ENCODE results near the gene PTPRN2.
"Not testable (repeated sequence)": the region's sequence is repeated elsewhere in the genome, so short reads cannot be mapped to it uniquely, and the experiment has no call there.

The PTPRN2 gene

GRCh38 chr7:157703131-157703530 lies 884.5 kb downstream of the PTPRN2 start:
- DNase-seq (ENCODE audit: low read depth in 2 of 2) = no peak

DNA sequence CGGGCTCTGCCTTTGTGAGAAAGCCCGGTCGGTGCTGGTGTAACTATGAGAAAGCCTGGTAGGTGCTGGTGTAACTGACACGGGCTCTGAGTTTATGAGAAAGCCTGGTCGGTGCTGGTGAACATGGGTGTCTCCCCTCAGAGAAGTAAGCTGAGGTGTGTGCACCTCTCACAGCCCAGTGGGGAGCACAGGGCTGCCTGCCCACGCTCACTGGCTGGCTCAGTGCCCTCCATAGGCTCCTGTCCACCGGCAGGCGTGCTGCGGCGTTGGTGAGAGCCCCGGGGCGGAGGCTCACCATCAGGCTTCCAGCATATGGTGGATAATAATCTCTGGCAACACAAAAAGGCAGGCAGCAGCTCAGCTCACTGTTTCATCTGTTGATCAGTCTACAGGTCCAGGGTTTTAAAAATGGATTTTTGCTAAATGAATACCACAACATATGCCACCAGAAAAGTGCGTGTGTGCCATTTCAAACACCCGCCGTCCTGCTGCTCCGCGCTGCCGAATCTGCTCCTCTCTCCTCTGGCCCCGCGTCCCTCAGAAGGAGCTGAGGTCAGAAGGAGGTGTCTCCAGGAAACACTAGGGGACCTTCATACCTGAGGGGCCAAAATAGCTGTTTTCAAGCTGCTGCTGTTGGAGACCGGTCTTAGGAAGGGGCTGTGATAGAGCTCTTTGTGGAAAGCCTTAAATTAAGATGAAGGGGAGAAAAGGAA lies 885.2 kb downstream of the PTPRN2 start:
- no peak for DNase-seq (ENCODE audit: low read depth in 2 of 2)

DNA sequence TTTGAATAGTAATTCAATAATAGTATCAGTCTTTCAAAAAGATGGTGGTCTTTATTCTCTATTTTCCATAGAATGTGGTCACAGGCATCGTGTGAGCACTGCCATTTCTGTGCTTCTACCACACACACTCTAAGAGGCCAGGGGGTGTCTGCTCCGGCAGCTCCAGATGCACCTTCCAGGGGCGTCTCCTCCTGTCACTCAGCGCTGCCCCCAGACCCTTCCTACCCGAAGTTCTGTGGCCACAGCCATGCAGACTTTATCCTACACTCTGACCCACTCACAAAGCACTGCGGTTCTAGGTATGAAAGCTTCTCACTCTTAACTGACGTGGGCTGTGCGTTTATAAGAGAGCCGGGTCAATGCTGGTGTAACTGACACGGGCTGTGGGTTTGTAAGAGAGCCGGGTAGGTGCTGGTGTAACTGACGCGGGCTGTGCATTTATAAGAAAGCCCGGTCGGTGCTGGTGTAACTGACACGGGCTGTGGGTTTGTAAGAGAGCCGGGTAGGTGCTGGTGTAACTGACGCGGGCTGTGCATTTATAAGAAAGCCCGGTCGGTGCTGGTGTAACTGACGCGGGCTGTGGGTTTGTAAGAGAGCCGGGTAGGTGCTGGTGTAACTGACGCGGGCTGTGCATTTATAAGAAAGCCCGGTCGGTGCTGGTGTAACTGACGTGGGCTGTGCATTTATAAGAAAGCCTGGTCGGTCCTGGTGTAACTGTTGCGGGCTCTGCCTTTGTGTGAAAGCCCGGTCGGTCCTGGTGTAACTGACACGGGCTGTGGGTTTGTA lies 886.0 kb downstream of the PTPRN2 start:
- DNase-seq (ENCODE audit: low read depth in 2 of 2) = not testable (repeated sequence)

- DNase-seq (ENCODE audit: low read depth in 2 of 2) = no peak
Observed at GRCh38 chr7:157700231-157701005, 887.2 kb downstream of the PTPRN2 start.

- no peak for DNase-seq (ENCODE audit: low read depth in 2 of 2)
Observed at GRCh38 chr7:157699357-157700013, 888.1 kb downstream of the PTPRN2 start.

DNA sequence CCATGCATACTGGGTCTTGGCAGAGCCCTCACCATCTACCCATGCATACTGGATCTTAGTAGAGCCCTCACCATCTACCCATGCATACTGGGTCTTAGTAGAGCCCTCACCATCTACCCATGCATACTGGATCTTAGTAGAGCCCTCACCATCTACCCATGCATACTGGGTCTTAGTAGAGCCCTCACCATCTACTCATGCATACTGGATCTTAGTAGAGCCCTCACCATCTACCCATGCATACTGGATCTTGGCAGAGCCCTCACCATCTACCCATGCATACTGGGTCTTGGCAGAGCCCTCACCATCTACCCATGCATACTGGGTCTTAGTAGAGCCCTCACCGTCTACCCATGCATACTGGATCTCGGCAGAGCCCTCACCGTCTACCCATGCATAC lies 890.3 kb downstream of the PTPRN2 start:
- DNase-seq (ENCODE audit: low read depth in 2 of 2) = not testable (repeated sequence)

GRCh38 chr7:157695609-157696008 lies 892.0 kb downstream of the PTPRN2 start:
- not testable (repeated sequence) for DNase-seq (ENCODE audit: low read depth in 2 of 2)

DNA sequence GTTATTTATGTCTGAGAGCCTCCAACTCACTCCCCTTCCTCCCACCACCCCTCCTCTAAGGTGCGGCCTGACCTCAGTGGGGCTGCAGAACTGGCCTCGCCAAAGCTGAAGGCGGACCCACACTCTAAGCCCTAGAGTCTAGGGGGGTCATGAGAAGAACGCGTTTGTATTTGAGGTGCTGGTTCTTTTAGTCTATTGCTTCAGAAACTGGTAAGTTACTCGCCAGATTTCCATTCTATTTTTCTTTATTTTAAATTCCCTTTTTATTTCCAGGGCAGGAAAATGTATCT lies 893.3 kb downstream of the PTPRN2 start:
- DNase-seq (ENCODE audit: low read depth in 2 of 2) = no peak

GRCh38 chr7:157693521-157694375 lies 893.9 kb downstream of the PTPRN2 start:
- DNase-seq (ENCODE audit: low read depth in 2 of 2) = no peak

DNA sequence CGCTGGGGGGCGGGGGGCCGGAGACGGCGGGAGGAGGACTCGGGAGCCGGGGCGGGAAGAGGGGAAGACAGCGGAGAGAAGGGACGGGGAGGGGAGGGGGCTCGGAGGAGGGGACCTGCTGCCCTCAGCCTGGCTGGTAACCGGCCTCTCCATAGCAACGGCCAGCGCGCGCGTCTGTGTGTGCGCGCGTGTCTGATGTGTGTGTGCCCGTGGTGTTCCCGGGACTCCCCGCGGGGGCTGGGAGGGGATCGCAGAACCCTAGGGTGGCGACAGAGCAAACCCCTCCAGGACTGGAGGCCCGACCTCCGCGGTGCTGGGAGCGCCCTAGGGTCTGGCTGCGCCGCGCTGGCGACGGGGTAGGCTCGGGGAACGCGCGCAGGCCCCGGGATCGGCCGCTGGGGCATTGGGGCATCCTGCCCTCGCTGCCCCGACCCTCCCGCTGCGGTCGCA lies 894.5 kb downstream of the PTPRN2 start:
- DNase-seq (ENCODE audit: low read depth in 2 of 2) = no peak

DNA sequence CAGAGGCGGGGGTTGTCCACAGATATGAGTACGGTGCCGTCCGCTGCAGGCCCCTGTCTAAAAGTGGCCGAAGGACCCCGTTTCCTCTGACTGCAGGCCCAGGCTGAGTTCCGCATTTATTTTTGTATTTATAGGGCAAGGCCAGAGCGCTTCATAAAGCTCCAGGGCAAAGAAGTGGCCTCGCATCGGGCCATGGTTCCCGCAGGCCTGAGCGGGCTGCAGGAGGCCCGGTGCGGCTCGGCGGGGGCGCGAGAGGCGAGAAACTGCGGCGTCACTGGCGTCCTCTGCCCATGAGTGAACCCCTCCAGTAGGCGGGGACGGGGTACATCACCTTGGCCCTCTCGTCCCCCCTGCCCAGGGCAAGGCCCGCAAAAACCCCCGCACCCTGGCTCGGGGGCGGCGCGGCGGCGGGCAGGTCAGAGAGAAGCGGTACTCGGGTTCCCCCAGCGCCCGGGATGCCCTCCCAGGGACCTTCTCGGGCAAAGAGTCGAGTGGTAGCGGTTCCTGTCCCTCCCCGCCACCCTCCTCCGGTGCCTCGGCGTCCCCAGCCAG lies 895.1 kb downstream of the PTPRN2 start:
- DNase-seq (ENCODE audit: low read depth in 2 of 2) = no peak

GRCh38 chr7:157691586-157692459 lies 895.8 kb downstream of the PTPRN2 start:
- no peak for DNase-seq (ENCODE audit: low read depth in 2 of 2)

DNA sequence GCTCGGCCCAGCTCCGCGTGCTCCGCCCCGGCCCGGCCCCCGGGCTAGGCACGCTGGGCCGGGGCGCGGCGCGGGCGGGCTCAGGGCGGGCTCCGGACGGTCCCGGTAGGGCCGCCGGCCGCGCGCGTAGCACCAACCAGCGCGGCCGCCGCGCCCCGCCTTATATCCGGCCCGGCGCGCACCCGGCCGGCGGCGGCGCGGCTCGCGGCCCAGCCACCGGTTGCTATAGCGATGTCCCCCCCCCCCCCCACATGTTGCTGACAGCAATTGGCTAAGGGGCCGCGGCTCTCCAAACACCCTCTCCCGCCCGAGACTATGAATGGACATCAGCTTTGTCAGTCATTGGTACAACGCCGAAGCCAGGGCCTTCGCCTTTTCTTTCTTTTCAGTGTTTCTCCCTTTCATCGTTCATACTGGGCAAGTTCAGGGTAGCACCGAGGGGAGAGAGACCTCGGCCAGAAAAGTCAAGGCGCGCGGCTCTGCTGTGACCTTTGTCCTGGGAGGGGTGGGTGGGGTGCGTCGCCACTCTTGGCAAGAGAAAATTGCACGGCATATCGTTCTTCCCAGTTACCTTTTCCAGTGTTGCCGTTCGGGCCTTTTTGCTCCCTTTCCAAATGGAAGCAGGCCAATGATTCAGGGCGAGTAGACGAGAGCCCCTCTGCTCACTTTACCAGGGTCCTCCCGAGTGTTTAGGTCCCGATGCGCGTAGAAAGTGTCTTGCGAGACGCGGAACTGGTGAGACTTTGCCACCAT lies 896.6 kb downstream of the PTPRN2 start:
- DNase-seq (ENCODE audit: low read depth in 2 of 2) = no peak

GRCh38 chr7:157690058-157690832 lies 897.4 kb downstream of the PTPRN2 start:
- DNase-seq (ENCODE audit: low read depth in 2 of 2) = no peak

- DNase-seq (ENCODE audit: low read depth in 2 of 2) = no peak
Observed at GRCh38 chr7:157689269-157690057, 898.2 kb downstream of the PTPRN2 start.

DNA sequence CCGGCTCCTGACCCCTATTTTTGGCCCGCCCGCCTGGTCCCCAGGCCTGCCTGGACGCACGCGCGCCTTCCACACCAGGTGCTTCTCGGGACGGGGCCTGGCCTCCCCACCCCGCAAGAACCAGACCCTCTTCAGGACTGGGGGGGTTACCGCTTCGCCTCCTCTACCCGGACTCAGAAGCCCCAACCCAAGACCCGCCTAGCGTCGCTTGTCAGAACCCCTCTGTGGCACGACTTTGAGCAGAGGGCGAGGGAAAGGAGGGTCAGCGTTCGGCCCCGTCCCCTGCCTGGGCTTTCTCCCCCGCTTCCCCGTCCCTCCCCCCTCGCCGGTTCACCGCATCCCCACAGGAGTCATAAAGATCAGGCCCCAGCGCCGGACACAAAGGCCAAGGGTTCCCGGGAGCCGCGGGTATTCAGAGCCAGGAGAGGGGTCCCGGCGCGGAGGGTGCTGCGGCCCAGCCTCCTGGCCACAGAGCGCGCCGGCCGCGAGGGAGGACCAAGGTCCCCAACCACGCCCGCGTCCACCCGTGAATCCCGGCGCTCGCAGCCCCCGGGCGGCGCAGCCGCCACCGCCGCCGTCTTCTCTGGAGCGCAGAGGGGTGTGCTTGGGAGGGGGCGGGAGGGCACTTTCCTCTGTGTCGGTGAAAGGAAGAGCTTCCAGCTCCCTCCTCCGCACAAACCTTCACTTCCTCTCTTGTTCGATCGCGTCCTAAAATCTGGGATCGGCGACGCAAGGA lies 898.9 kb downstream of the PTPRN2 start:
- no peak for DNase-seq (ENCODE audit: low read depth in 2 of 2)

Measured in activated CD4-positive, alpha-beta T cell treated with anti-CD3 and anti-CD28 coated beads for 24 hours (primary cell).